DMS79 treated with DMSO at 0.1 percent for 48 hours (cell line): ENCODE results near the gene MELTF.
"Not testable (repeated sequence)": the region's sequence is repeated elsewhere in the genome, so short reads cannot be mapped to it uniquely, and the experiment has no call there.

Experiments
- DNase-seq: peaks from one replicate; lab custom pipeline; 2025; lab: John Stamatoyannopoulos, UW

MELTF gene

GRCh38 chr3:197029511-197030167, at the start of gene MELTF:
TSS of gene MELTF (minus strand) at chr3:197029817. CDS start at chr3:197029702, 115 bp downstream.
- peak; percentile 59 for DNase-seq

- peak; percentile 14 for DNase-seq
Observed at GRCh38 chr3:197076415-197076814, 46.8 kb upstream of the MELTF start.

GRCh38 chr3:197068077-197068476, 38.5 kb upstream of the MELTF start:
- no peak for DNase-seq

DNA sequence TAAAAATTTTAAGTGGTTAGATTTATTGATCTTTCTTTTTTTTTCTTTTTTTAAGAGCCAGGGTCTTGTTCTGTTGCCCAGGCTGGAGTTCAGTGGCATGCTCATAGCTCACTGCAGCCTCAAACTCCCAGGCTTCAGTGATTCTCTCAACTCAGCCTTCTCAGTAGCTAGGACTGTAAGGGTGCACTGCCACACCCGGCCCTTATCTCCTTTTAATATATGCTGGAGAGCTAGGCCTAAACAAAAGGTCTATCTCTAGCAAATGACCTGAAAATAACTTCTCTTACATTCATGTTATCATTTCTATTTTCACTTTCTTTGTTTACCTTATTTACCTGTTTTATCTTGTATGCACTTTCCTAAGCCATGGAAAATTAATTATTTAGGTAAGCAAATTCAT, 35.2 kb upstream of the MELTF start:
- DNase-seq = no peak

- no peak for DNase-seq
Observed at GRCh38 chr3:197062446-197062845, 32.8 kb upstream of the MELTF start.

- not testable (repeated sequence) for DNase-seq
Observed at GRCh38 chr3:197051637-197052036, 22.0 kb upstream of the MELTF start.

- no peak for DNase-seq
Observed at GRCh38 chr3:197050511-197050910, 20.9 kb upstream of the MELTF start.

DNA sequence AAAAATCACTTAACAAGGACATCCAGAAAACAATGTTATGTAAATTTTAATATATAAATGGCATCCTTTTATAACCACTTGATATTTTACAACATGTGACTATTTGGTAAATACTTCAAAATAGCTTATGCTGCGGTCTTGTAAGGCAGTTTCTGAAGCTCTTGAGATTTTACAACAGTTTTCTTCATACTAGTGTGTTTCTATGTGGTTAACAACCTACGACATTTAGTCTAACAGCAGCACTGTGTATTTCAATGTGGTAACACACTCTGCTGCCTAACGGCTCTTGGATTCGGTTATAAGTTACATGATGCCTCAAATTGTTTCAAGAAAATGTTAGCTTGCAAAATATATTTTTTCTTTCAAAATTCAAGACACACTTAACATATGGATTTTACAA, 12.9 kb upstream of the MELTF start:
- peak; percentile 97 for DNase-seq

GRCh38 chr3:197041875-197042488, 12.4 kb upstream of the MELTF start:
- peak; percentile 95 for DNase-seq

DNA sequence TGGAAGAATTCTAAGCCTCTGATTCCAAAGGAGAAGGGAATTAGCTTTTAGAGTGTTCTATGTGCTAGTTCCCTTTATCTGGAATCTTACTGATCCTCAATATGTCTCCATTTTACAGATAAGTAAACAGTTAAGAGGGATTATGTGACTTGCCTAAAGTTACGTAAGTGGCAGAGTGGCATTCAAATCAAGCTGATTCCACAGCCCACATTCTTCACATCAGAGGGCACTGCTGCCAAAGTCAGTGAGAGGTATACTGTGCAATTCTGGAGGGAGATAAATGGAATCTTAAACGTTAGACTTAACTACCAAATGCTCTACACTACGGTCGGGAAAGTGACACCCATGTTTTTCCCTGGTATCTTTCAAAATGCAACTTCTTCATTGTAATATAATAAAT, 11.0 kb upstream of the MELTF start:
- DNase-seq = no peak

DNA sequence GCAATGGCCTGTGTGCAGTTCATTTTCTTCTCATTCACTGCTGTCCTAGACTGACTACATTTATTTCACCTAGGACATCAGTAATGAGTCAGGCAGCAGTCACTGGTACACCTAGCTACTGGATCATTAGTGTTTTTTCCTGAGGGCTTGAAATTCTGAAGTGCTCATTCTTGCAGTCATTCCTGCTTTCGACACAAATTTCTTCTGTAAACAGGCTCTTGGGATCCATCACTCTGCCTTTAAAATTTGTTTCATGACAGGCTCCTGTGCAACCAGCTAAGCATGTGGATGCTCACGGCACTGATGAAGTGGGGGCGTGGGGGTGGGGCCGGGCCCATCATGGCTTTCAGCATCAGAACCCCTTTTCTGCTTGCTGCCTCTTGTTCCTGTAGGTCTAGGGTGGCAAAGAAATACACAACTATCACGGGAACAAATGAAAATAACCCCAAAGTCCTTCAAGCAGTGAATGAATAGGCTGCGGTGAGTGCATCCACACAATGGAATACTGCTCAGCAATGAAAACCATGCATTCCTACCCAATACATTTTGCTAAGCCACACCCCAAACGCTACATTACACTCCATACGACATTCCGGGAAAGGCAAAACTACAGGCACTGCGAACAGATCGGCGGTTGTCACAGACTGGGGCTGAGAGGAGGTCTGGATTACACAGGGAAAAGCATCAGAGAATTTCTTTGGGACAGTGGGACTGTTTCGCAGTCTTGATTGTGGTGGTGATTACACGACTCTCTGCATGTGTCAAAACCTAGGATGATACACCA, 9.3 kb upstream of the MELTF start:
- no peak for DNase-seq

GRCh38 chr3:197035577-197035976, 6.0 kb upstream of the MELTF start:
- no peak for DNase-seq

DNA sequence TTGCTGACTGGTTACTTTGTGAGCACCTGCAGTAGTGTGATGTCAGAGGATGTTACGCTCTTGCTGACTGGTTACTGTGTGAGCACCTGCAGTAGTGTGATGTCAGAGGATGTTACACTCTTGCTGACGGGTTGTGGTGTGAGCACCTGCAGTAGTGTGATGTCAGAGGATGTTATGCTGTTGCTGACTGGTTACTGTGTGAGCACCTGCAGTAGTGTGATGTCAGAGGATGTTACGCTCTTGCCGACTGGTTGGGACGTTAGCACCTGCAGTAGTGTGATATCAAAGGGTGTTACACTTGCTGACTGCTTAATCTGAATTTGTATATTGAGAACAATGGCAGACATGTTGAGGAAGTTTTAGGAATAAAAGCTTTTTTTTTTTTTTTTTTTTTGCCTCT, 5.2 kb upstream of the MELTF start:
- DNase-seq = not testable (repeated sequence)

GRCh38 chr3:197033764-197034163, 4.1 kb upstream of the MELTF start:
- DNase-seq = not testable (repeated sequence)

- DNase-seq = no peak
Observed at GRCh38 chr3:197031315-197032285, 2.0 kb upstream of the MELTF start.

GRCh38 chr3:197030379-197031314, 1.0 kb upstream of the MELTF start:
- no peak for DNase-seq

DNA sequence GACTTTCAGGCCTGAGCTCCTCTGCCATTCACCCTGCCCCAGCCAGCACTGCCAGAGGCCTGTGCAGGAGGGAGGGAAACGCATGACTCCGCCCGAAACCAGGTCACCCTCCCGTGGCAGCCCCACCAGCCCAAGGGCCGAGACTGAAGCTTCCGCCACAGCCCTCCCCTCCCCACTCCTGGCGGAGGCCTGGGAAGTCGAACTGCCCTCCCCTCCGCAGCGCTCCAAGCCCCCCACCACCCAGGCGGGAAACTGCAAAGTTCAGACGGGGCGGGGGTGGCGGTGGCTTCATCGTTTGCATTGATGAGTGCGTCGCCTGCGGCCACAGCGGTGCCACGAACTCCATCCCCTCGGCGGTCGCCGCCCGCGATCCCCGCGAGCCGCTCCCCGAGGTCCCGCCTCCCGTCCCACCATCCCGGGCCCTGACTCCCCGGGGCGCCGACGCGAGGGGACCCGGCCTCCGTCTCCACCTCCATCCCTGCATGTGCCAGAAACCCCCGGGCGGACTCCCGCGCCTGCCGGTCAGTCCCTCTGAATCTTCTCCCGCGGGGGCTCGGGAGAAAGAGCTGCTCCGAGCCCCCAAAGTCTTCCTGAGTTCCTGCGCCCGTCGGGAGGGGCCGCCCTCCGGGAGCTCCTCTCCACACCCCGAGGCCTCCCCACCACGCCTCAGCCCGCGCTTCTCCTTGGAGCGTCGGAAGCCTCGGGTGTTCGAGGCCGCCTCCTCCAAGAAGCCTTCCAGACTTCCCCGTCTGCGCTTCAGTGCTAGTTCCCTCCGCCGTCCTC, 698 bp downstream of the MELTF start:
- DNase-seq = peak; percentile 34

GRCh38 chr3:197027896-197028727, 1.5 kb downstream of the MELTF start:
- DNase-seq = no peak
